Activated B cell treated with CpG ODN at 0.5 μM for 24 hours (primary cell): ENCODE measurements around the gene GRM7. TPM values are rescaled to one million over a fixed set of nuclear protein-coding genes. Genes with fewer than 3 reads are reported as not detected.

Experiments used
- ATAC-seq: fragments of 200-7000 bp; cut with Tn5 transposase; one replicate; pipeline ENCODE4 v1.10.0; 2021; ENCODE audit warnings: low read depth, mild to moderate bottlenecking, moderate library complexity
- CTCF ChIA-PET: fragments of 350-600 bp; sonication (Branson Sonifier 250); formaldehyde crosslinking; loops from one replicate; lab custom pipeline; 2021; ENCODE audit warnings: antibody characterized with exemption; lab: Charles Lee
- POLR2A ChIA-PET: fragments of 350-600 bp; sonication (Branson Sonifier 250); formaldehyde crosslinking; loops from one replicate; lab custom pipeline; 2021; ENCODE audit warnings: antibody characterized with exemption; lab: Charles Lee
- DNase-seq: peaks from one replicate; pipeline ENCODE4 v3.0.0; 2022
- H3K27ac Mint-ChIP-seq: one replicate; pipeline ENCODE4 v1.8.0; 2020; ENCODE audit warnings: mixed read lengths
- H3K27me3 Mint-ChIP-seq: one replicate; pipeline ENCODE4 v1.8.0; 2021; ENCODE audit warnings: mixed read lengths
- H3K36me3 Mint-ChIP-seq: one replicate; pipeline ENCODE4 v1.8.0; 2021; ENCODE audit warnings: low read depth, mixed read lengths
- H3K4me1 Mint-ChIP-seq: one replicate; pipeline ENCODE4 v1.8.0; 2021; ENCODE audit warnings: mixed read lengths
- H3K4me3 Mint-ChIP-seq: one replicate; pipeline ENCODE4 v1.8.0; 2020; ENCODE audit warnings: mild to moderate bottlenecking, mixed read lengths
- H3K9me3 Mint-ChIP-seq: one replicate; pipeline ENCODE4 v1.8.0; 2020; ENCODE audit warnings: mixed read lengths
- intact Hi-C: fragments of 100-400 bp; cut with micrococcal nuclease; formaldehyde crosslinking; loops from one replicate; pipeline ENCODE4 v1.15.1; 2024
- total RNA-seq: library from RNA; stranded (reverse); gene quantifications from 2 replicates; pipeline ENCODE4 v1.2.3, GENCODE V29; 2022
- TF ChIP-seq, protein P1 (sequence below): fragments of 200-600 bp; IDR thresholded peaks from one replicate; pipeline ENCODE4 v1.8.0; 2022; ENCODE audit warnings: antibody characterized with exemption, mild to moderate bottlenecking

Gene GRM7
- total RNA-seq, 1 donor from 2014 or later = not detected

GRCh38 chr3:6994081-6994668 is 133.3 kb downstream of the GRM7 start:
- ChIA-PET CTCF (no interaction called here), POLR2A (no interaction called here)
- ATAC-seq = no peak

DNA sequence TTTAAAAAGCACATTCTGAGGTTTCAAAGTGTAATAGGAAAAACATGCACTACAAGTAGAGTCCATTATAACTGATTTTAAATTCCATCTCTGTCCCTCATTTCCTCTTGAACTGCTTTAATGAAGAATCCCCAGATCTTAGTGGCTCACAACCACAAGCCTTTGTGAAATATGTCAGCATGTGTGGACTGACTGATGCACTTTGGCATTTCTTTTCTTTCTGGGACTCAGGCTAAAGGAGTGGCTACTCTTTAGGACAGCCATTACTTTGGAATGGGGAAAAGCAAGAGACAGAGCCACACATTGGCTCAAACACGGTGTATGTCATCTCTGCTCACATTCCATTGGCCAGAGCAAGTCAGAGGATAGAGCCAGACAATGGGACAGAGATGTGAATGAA is 139.6 kb downstream of the GRM7 start:
- H3K27me3 Mint-ChIP-seq = no peaks in the 10 kb centered on the region
- ATAC-seq = no peak
- peaks cover 11% of the 10 kb centered on the region for H3K9me3 Mint-ChIP-seq
- H3K4me1 Mint-ChIP-seq = no peaks in the 10 kb centered on the region
- ChIA-PET POLR2A (no interaction called here), CTCF (no interaction called here)
- H3K36me3 Mint-ChIP-seq = no peaks in the 10 kb centered on the region
- H3K27ac Mint-ChIP-seq = no peak overlapping the region
- TF ChIP-seq, protein P1, sequence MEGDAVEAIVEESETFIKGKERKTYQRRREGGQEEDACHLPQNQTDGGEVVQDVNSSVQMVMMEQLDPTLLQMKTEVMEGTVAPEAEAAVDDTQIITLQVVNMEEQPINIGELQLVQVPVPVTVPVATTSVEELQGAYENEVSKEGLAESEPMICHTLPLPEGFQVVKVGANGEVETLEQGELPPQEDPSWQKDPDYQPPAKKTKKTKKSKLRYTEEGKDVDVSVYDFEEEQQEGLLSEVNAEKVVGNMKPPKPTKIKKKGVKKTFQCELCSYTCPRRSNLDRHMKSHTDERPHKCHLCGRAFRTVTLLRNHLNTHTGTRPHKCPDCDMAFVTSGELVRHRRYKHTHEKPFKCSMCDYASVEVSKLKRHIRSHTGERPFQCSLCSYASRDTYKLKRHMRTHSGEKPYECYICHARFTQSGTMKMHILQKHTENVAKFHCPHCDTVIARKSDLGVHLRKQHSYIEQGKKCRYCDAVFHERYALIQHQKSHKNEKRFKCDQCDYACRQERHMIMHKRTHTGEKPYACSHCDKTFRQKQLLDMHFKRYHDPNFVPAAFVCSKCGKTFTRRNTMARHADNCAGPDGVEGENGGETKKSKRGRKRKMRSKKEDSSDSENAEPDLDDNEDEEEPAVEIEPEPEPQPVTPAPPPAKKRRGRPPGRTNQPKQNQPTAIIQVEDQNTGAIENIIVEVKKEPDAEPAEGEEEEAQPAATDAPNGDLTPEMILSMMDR = no peak
- H3K4me3 Mint-ChIP-seq = no peak overlapping the region
- DNase-seq = no peak
- intact Hi-C loops = no loop called here

More at GRCh38 chr3:6994081-6994668, 133.3 kb downstream of the GRM7 start:
- Mint-ChIP-seq H3K36me3 (no peaks in the 10 kb centered on the region), H3K27ac (no peak overlapping the region), H3K4me3 (no peak overlapping the region), H3K4me1 (no peaks in the 10 kb centered on the region), H3K27me3 (no peaks in the 10 kb centered on the region), H3K9me3 (peaks cover 10% of the 10 kb centered on the region)
- intact Hi-C loops = no loop called here
- no peak for DNase-seq
- TF ChIP-seq, protein P1 = no peak

DNA sequence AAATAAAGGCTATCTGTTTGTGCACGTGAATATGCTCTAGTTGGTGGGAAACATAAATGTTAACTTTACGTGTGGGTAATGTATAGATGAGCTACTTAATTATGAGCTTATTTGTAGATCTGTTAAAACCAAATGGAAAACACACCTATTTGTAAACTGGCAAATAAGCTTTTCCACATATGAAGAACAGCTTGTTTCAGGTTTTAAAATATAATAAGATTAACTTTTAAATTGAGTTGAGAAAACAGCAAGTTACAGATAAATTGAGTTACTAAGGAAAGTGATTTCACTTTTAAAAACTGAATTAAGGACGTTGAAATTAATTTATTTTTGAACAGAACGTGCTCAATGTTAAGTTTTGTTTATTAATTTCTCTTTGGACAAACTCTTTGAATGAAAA is 140.5 kb downstream of the GRM7 start:
- Mint-ChIP-seq H3K4me3 (no peak overlapping the region), H3K36me3 (no peaks in the 10 kb centered on the region), H3K27me3 (no peaks in the 10 kb centered on the region), H3K27ac (no peak overlapping the region), H3K9me3 (peaks cover 11% of the 10 kb centered on the region), H3K4me1 (no peaks in the 10 kb centered on the region)
- TF ChIP-seq, protein P1 = no peak
- no peak for DNase-seq
- intact Hi-C loops = no loop called here
- no peak for ATAC-seq
- ChIA-PET POLR2A (no interaction called here), CTCF (no interaction called here)

DNA sequence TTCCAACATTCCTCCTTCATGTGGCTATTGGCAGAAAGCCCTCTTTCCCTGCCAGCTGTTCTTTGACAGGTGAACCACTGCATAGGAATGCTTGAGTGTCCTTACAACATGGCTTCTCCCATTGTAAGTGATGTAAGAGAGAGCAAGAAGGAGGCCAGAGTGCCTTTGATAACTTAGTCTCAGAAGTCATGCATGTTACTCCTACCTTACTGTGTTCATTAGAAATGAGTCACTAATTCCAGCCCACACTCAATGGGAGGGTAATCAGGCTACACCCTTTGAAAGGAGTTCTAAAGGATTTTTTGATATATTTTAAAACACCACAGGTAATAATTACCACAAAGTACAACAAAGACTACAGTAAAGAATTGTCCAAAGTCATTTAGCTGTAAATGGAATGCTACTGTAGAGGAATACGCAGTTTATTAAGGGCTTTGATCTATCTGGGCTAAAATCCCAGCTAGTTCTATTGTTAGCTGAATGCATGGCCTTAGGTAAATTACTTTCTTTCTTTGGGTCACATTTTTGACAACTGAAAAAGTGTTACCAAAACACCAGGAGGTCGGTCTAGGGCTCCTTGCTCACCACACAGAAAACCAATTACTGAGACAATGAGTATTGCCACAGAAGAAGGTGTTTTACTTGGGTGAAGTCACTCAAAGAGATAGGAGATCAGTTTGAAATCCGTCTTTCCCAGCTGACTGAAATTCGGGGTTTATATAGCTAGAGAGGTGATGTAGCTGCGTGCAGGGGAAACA is 154.9 kb downstream of the GRM7 start:
- intact Hi-C loops = no loop called here
- Mint-ChIP-seq H3K4me1 (no peaks in the 10 kb centered on the region), H3K36me3 (no peaks in the 10 kb centered on the region), H3K27me3 (no peaks in the 10 kb centered on the region), H3K4me3 (no peak overlapping the region), H3K9me3 (peaks cover 2% of the 10 kb centered on the region), H3K27ac (no peak overlapping the region)
- TF ChIP-seq, protein P1 = no peak
- POLR2A ChIA-PET = no interaction called here
- DNase-seq (no peak), ATAC-seq (no peak)
- CTCF ChIA-PET = no interaction called here

- POLR2A ChIA-PET = no interaction called here
- Mint-ChIP-seq H3K27me3 (no peaks in the 10 kb centered on the region), H3K27ac (no peak overlapping the region), H3K4me3 (no peak overlapping the region), H3K36me3 (no peaks in the 10 kb centered on the region), H3K4me1 (no peaks in the 10 kb centered on the region), H3K9me3 (peaks cover 2% of the 10 kb centered on the region)
- CTCF ChIA-PET = no interaction called here
- intact Hi-C loops = no loop called here
- TF ChIP-seq, protein P1 = no peak
- ATAC-seq (no peak), DNase-seq (no peak)
Measured at GRCh38 chr3:7025581-7026300, 164.8 kb downstream of the GRM7 start.
